ENCODE results near the gene QSOX1.

DNA sequence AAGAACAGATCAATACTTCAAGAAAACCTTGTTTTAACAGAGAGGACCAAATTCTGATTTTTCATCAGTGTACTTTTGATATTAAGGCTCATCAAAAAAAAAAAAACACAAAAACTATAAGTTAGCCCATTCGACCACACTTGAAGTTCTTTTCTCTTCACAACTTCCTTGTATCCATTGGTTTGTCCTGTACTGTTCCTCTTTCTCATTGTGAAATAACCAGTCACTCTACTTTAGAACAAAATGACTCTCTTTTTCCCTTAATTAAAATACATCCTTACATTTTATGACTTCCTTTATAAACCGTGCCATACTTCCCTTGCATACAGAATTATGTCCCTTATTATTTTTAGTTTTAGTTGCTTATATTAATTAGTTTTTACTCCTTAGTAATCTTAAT is 8.4 kb downstream of the QSOX1 start:
- TF ChIP-seq, protein P1, sequence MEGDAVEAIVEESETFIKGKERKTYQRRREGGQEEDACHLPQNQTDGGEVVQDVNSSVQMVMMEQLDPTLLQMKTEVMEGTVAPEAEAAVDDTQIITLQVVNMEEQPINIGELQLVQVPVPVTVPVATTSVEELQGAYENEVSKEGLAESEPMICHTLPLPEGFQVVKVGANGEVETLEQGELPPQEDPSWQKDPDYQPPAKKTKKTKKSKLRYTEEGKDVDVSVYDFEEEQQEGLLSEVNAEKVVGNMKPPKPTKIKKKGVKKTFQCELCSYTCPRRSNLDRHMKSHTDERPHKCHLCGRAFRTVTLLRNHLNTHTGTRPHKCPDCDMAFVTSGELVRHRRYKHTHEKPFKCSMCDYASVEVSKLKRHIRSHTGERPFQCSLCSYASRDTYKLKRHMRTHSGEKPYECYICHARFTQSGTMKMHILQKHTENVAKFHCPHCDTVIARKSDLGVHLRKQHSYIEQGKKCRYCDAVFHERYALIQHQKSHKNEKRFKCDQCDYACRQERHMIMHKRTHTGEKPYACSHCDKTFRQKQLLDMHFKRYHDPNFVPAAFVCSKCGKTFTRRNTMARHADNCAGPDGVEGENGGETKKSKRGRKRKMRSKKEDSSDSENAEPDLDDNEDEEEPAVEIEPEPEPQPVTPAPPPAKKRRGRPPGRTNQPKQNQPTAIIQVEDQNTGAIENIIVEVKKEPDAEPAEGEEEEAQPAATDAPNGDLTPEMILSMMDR (IDR thresholded peaks at IDR 0.05; ENCODE audit: poor library complexity): no peak
- TF ChIP-seq EZH2 (IDR thresholded peaks at IDR 0.05; ENCODE audit: borderline replicate concordance): no peak

All from hepatocyte (in vitro differentiated cells).